GOT3 (cell line): ENCODE measurements around the gene SLC22A3.
"Not testable (repeated sequence)": the region's sequence is repeated elsewhere in the genome, so short reads cannot be mapped to it uniquely, and the experiment has no call there.

Experiments
- DNase-seq: peaks from one replicate; lab custom pipeline; 2025; ENCODE audit warnings: mixed read lengths; lab: John Stamatoyannopoulos, UW

Gene SLC22A3

GRCh38 chr6:160373601-160374000 lies 25.4 kb downstream of the SLC22A3 start:
- not testable (repeated sequence) for DNase-seq

GRCh38 chr6:160374836-160375560 lies 26.8 kb downstream of the SLC22A3 start:
- no peak for DNase-seq

- DNase-seq: no peak
Measured at GRCh38 chr6:160375561-160375949, 27.4 kb downstream of the SLC22A3 start.

GRCh38 chr6:160376445-160376844 lies 28.3 kb downstream of the SLC22A3 start:
- DNase-seq: no peak

- DNase-seq: no peak
Measured at GRCh38 chr6:160378218-160378617, 30.0 kb downstream of the SLC22A3 start.

- DNase-seq: no peak
Measured at GRCh38 chr6:160378882-160379281, 30.7 kb downstream of the SLC22A3 start.

- DNase-seq: no peak
Measured at GRCh38 chr6:160379466-160379865, 31.3 kb downstream of the SLC22A3 start.

- no peak for DNase-seq
Measured at GRCh38 chr6:160382946-160383345, 34.8 kb downstream of the SLC22A3 start.

GRCh38 chr6:160386869-160387530 lies 38.8 kb downstream of the SLC22A3 start:
- no peak for DNase-seq

GRCh38 chr6:160387916-160388643 lies 39.9 kb downstream of the SLC22A3 start:
- DNase-seq: no peak

GRCh38 chr6:160388922-160389321 lies 40.7 kb downstream of the SLC22A3 start:
- DNase-seq: no peak

GRCh38 chr6:160391419-160392116 lies 43.4 kb downstream of the SLC22A3 start:
- DNase-seq: no peak

- not testable (repeated sequence) for DNase-seq
Measured at GRCh38 chr6:160393442-160393841, 45.3 kb downstream of the SLC22A3 start.

- no peak for DNase-seq
Measured at GRCh38 chr6:160393891-160394653, 45.9 kb downstream of the SLC22A3 start.

GRCh38 chr6:160394654-160395035 lies 46.5 kb downstream of the SLC22A3 start:
- DNase-seq: no peak

- DNase-seq: no peak
Measured at GRCh38 chr6:160395187-160395586, 47.0 kb downstream of the SLC22A3 start.

- DNase-seq: no peak
Measured at GRCh38 chr6:160396292-160396691, 48.1 kb downstream of the SLC22A3 start.

- DNase-seq: no peak
Measured at GRCh38 chr6:160398674-160399271, 50.6 kb downstream of the SLC22A3 start.

- DNase-seq: no peak
Measured at GRCh38 chr6:160400446-160400845, 52.3 kb downstream of the SLC22A3 start.

GRCh38 chr6:160408528-160408927 lies 60.4 kb downstream of the SLC22A3 start:
- DNase-seq: no peak

- no peak for DNase-seq
Measured at GRCh38 chr6:160412993-160413392, 64.8 kb downstream of the SLC22A3 start.
